Measurements from ENCODE around the gene CLDN3.
A peak's percentile ranks its signal among the peaks of the same experiment; 100 is the strongest.

CLDN3 gene, protein sequence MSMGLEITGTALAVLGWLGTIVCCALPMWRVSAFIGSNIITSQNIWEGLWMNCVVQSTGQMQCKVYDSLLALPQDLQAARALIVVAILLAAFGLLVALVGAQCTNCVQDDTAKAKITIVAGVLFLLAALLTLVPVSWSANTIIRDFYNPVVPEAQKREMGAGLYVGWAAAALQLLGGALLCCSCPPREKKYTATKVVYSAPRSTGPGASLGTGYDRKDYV

DNA sequence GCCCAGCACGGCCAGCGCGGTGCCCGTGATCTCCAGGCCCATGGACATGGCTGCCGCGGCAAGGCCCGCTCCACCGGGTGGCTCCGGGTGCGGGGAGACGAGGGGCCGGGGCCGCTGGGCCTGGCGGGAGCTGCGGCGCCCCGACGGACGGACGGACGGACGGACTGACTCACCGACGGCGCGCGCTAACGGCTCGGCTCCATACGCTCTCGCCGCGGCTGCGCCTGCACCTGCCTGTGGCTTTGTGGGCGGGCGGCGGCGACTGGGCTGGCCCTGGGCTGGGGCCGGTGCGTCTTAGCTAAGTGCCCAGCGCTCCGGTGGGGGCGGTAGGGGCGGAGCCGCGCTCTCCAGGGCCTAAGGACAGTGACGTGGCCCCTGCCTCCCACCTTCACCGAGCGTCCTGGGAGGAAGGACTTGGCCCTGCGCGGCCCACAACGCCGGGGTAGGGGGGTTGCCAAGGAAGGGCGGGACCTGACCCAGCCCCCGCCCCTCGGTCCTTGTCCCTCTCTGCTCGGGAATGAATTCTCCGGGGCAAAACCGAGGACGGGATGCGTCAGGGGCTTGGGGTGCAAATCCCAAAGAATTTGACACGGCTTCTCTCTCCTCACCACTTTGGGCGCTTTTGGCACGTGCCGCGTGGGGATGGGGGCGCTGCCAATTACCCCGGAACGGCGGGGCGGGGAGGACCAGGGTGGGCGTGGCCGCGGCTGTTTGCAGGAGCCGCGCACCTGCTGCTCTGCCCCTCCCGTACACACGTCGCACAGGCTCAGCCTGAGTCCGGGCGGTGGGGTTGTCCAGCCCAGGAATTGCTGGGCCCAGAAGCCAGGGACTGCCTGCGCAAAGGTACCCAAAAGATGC lies at the start of gene CLDN3:
TSS of gene CLDN3 (minus strand) at position 269 of the 858 bp plus-strand sequence. CDS start at position 48, 221 bp downstream.
- TF ChIP-seq, protein P1, sequence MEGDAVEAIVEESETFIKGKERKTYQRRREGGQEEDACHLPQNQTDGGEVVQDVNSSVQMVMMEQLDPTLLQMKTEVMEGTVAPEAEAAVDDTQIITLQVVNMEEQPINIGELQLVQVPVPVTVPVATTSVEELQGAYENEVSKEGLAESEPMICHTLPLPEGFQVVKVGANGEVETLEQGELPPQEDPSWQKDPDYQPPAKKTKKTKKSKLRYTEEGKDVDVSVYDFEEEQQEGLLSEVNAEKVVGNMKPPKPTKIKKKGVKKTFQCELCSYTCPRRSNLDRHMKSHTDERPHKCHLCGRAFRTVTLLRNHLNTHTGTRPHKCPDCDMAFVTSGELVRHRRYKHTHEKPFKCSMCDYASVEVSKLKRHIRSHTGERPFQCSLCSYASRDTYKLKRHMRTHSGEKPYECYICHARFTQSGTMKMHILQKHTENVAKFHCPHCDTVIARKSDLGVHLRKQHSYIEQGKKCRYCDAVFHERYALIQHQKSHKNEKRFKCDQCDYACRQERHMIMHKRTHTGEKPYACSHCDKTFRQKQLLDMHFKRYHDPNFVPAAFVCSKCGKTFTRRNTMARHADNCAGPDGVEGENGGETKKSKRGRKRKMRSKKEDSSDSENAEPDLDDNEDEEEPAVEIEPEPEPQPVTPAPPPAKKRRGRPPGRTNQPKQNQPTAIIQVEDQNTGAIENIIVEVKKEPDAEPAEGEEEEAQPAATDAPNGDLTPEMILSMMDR (conservative IDR thresholded peaks at IDR 0.05) = no peak
- H3K27ac ChIP-seq = peak within 1 kb of the TSS; percentile 93

DNA sequence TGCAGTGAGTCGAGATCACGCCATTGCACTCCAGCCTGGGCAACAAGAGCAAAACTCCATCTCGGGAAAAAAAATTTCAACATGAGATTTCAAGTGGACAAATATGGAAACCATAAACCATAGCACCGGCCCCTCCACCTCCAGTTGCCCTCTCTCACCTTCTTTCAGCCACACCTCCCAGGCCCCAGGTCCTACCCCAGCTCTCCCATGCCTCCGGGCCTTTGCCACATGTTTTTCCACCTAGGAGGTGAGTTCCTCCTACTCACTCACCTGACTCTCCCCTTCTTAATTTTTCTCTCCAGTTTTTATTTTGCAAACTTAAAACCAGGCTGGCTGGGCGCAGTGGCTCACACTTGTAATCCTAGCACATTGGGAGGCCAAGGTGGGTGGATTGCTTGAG lies 47.1 kb upstream of the CLDN3 start:
- TF ChIP-seq, protein P1 (conservative IDR thresholded peaks at IDR 0.05) = no peak
- H3K27ac ChIP-seq = no peak overlapping the region

DNA sequence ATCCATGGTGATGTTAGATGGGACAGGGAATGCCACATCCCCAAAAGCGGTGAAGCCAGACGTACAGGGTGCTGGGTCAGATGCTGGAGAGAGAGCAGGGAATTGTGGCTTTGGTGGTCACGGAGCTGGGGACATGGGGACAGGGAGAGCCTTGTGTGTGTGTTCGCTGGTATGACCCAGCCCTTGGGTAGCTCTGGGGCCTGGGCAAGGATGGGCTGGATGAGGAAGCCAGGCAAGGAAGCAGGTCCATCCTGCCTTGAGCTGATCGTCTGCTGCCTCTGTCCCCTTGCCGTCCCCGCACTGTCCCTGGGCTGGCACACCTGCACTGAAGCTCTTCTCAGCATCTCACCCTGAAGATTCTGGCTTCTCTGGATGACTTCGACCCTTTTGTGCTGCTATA lies 45.4 kb upstream of the CLDN3 start:
- TF ChIP-seq, protein P1 (conservative IDR thresholded peaks at IDR 0.05) = no peak
- no peak overlapping the region for H3K27ac ChIP-seq

DNA sequence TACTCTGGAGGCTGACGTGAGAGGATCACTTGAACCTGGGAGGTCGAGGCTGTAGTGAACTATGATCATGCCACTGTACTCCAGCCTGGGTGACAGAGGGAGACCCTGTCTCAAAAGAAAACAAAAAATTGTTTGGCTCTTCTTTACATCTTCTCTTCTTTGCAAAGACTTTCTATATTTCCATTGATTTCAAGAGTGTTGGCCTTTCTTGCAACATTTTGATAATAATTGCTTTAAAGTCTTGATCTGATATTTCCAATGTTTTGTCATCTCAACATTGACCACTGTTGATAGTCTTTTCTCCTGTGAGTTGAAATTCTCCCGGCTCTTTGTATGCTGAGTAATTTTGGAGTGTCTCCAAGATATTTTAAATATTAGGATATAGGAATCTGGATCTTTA lies 42.9 kb upstream of the CLDN3 start:
- TF ChIP-seq, protein P1 (conservative IDR thresholded peaks at IDR 0.05) = no peak
- H3K27ac ChIP-seq = no peak overlapping the region

DNA sequence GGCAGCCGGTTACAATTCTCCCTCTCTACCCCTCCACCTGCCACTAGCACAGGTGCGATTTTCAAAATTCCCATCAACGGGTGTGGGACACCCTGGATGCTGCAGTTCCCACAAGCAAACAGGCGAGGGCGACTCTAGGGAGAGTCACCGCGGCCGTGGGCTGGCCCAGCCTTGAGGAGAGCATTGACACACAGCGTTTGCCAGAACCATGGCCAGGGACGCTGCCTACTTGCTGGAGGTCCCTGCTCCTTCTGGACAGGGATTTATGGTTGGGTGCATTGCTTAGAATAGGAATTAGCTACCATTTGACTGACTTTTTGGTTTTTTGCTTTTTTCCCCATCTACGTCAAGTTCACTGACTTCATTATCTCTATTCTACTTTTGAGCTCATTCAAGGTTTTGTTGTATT lies 41.7 kb upstream of the CLDN3 start:
- no peak overlapping the region for H3K27ac ChIP-seq
- TF ChIP-seq, protein P1 (conservative IDR thresholded peaks at IDR 0.05) = peak; percentile 87

DNA sequence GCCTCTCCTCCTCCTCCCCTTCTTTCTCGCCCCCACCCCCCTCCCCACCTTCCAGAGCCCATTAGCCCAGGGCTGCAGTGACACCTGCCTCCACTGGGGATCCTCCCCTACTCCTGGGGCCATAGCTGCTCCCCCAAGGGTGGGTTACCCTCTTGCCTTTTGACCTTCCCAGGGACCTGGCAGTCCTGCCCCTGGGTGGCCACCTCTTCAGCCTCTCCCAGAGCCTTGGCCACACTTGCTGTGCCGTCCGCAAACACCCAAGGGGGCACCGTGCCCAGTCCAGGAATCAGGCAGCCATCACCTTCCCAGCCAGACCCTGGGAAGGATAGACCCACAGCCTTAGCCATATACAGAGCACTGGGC lies 40.9 kb upstream of the CLDN3 start:
- TF ChIP-seq, protein P1 (conservative IDR thresholded peaks at IDR 0.05) = no peak
- H3K27ac ChIP-seq = no peak overlapping the region

DNA sequence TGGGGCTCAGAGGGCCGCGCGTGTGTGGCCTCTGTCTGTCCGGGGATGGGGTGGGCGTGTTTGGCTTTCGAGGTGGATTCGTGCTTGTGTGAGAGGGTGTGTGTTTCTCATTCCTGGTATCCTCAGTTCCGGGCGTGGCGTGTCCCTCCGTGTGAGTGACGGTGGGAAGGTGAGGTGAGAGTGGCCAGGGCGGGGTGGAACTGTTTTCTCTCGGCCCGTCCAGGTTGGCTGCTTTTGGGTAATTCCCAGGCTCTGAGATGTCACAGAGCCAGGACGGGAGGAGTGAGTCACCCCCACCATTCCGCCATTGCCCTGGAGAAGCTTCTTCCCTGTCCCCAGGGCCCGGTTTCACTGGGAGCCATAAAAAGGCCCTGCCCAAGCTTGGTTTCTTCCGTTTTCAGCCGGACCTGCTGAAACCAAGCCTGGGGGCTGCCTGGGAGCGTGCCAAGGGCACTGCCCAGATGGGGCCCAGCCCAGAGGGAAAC lies 39.4 kb upstream of the CLDN3 start:
- TF ChIP-seq, protein P1 (conservative IDR thresholded peaks at IDR 0.05) = no peak
- H3K27ac ChIP-seq = no peak overlapping the region

All from VCaP (cell line).